IMR-90 (cell line): ENCODE results near the gene EPM2AIP1. TPM values are rescaled to one million over a fixed set of nuclear protein-coding genes. Genes with fewer than 3 reads are reported as not detected.

Experiments used
- ATAC-seq: fragments of 200-7000 bp; cut with Tn5 transposase; 2 replicates; pipeline ENCODE4 v1.9.1; 2020; ENCODE audit warnings: low read depth, mild to moderate bottlenecking, moderate library complexity
- BruUV-seq: library from RNA; stranded (reverse); fragments of 400-500 nt; replicated peaks from 2 replicates; lab custom pipeline; 2021; lab: Mats Ljungman, UMichigan
- CTCF ChIA-PET: fragments of 300-600 bp; formaldehyde crosslinking; extraction: SDS; loops from one replicate; lab custom pipeline; 2021; ENCODE audit warnings: antibody characterized with exemption; lab: Yijun Ruan, JAX
- POLR2A ChIA-PET: fragments of 300-600 bp; sonication (Branson Sonifier 250); formaldehyde crosslinking; loops from one replicate; lab custom pipeline; 2022; ENCODE audit warnings: antibody characterized with exemption; ENCODE audit not compliant: unreplicated experiment; lab: Charles Lee
- DNase-seq: peaks from one replicate; pipeline ENCODE4 v3.0.0; 2013
- H2AFZ ChIP-seq: replicated peaks from 2 replicates; pipeline ENCODE3; 2013; ENCODE audit warnings: low read length, mild to moderate bottlenecking; ENCODE audit not compliant: poor library complexity
- H2AK5ac ChIP-seq: 2 replicates; pipeline ENCODE4 v1.6.1; 2013; ENCODE audit warnings: low read depth, low read length, inconsistent platforms
- H2AK9ac ChIP-seq: replicated peaks from 2 replicates; pipeline ENCODE3; 2013; ENCODE audit warnings: mild to moderate bottlenecking, low read depth, low read length, moderate library complexity; ENCODE audit not compliant: poor library complexity
- H2BK120ac ChIP-seq: 2 replicates; pipeline ENCODE4 v1.6.1; 2013; ENCODE audit warnings: low read depth, low read length, inconsistent platforms
- H2BK15ac ChIP-seq: 3 replicates; pipeline ENCODE4 v1.6.1; 2013; ENCODE audit warnings: low read depth, low read length, inconsistent platforms
- H2BK20ac ChIP-seq: 2 replicates; pipeline ENCODE4 v1.6.1; 2013; ENCODE audit warnings: low read depth, mild to moderate bottlenecking, inconsistent platforms, low read length, moderate library complexity
- H2BK5ac ChIP-seq: 2 replicates; pipeline ENCODE4 v1.6.1; 2013; ENCODE audit warnings: mild to moderate bottlenecking, low read depth, low read length, inconsistent platforms; ENCODE audit not compliant: poor library complexity, severe bottlenecking
- H3K14ac ChIP-seq: replicated peaks from 2 replicates; pipeline ENCODE4 v1.6.1; 2013; ENCODE audit warnings: low read depth, low read length, inconsistent platforms
- H3K18ac ChIP-seq: 2 replicates; pipeline ENCODE4 v1.6.1; 2013; ENCODE audit warnings: low read depth, low read length, control low read depth
- H3K23ac ChIP-seq: 2 replicates; pipeline ENCODE4 v1.6.1; 2013; ENCODE audit warnings: low read depth, low read length, inconsistent platforms
- H3K27ac ChIP-seq: 2 replicates; pipeline ENCODE4 v1.5.1; 2013; ENCODE audit warnings: mild to moderate bottlenecking, control low read depth, low read length; ENCODE audit not compliant: insufficient read depth
- H3K27me3 ChIP-seq: 2 replicates; pipeline ENCODE4 v1.6.1; 2013; ENCODE audit warnings: low read length; ENCODE audit not compliant: control insufficient read depth, insufficient read depth
- H3K36me3 ChIP-seq: 2 replicates; pipeline ENCODE4 v1.6.1; 2013; ENCODE audit warnings: low read length, mixed read lengths; ENCODE audit not compliant: control insufficient read depth, insufficient read depth
- H3K4ac ChIP-seq: 2 replicates; pipeline ENCODE4 v1.6.1; 2013; ENCODE audit warnings: low read depth, low read length, inconsistent platforms
- H3K4me1 ChIP-seq: 2 replicates; pipeline ENCODE4 v1.6.1; 2013; ENCODE audit warnings: low read length, mixed read lengths; ENCODE audit not compliant: control insufficient read depth, insufficient read depth
- H3K4me2 ChIP-seq: 2 replicates; pipeline ENCODE4 v1.6.1; 2013; ENCODE audit warnings: low read depth, mild to moderate bottlenecking, control low read depth, low read length, moderate library complexity
- H3K4me3 ChIP-seq: 2 replicates; pipeline ENCODE4 v1.5.1; 2013; ENCODE audit warnings: low read depth, mild to moderate bottlenecking, control low read depth, low read length, moderate library complexity; ENCODE audit not compliant: insufficient read depth
- H3K56ac ChIP-seq: 2 replicates; pipeline ENCODE4 v1.6.1; 2013; ENCODE audit warnings: low read length, inconsistent platforms; ENCODE audit not compliant: insufficient read depth; ENCODE audit errors: extremely low read depth
- H3K79me1 ChIP-seq, 2 experiments: 2 replicates each; pipeline ENCODE4 v1.6.1; 2013; ENCODE audit warnings: low read length in 2 of 2, inconsistent platforms in 1 of 2, low read depth in 1 of 2
- H3K9ac ChIP-seq: 2 replicates; pipeline ENCODE4 v1.6.1; 2013; ENCODE audit warnings: low read depth, low read length, control low read depth
- H3K9me1 ChIP-seq: 2 replicates; pipeline ENCODE4 v1.6.1; 2013; ENCODE audit warnings: low read length, inconsistent platforms; ENCODE audit not compliant: insufficient read depth
- H3K9me3 ChIP-seq: 2 replicates; pipeline ENCODE4 v1.6.1; 2013; ENCODE audit warnings: low read length; ENCODE audit not compliant: control insufficient read depth, insufficient read depth
- H4K20me1 ChIP-seq: 2 replicates; pipeline ENCODE4 v1.6.1; 2013; ENCODE audit warnings: low read length, inconsistent platforms; ENCODE audit not compliant: insufficient read depth
- H4K5ac ChIP-seq: 2 replicates; pipeline ENCODE4 v1.6.1; 2013; ENCODE audit warnings: mild to moderate bottlenecking, low read depth, low read length, control low read depth
- H4K8ac ChIP-seq, 2 experiments: 2 replicates each; pipeline ENCODE4 v1.6.1; 2013; ENCODE audit warnings: low read depth in 2 of 2, low read length in 2 of 2, control low read depth in 1 of 2, inconsistent platforms in 1 of 2
- H4K91ac ChIP-seq: 2 replicates; pipeline ENCODE4 v1.6.1; 2013; ENCODE audit warnings: low read depth, low read length, inconsistent platforms; ENCODE audit not compliant: insufficient read depth
- CEBPB ChIP-seq: IDR thresholded peaks from 2 replicates; pipeline ENCODE4 v1.6.1; 2012; ENCODE audit warnings: low read depth, low read length, improper control_type of control experiment
- WGBS, 2 experiments: methylation state at CpG; one replicate each; pipeline versions ENCODE4 v1.1.5 to v1.1.7; 2013; ENCODE audit warnings: missing lambda C conversion rate in 2 of 2; ENCODE audit not compliant: insufficient read length in 1 of 2; ENCODE audit errors: extremely low coverage in 2 of 2; 5-methylcytosine and 5-hydroxymethylcytosine counted together
- dilution Hi-C: fragments of 300-500 bp; cut with HindIII; formaldehyde crosslinking; loops from one replicate; pipeline ENCODE4 v1.14.3; 2018; ENCODE audit warnings: low sequenced_read_pairs; ENCODE audit not compliant: unreplicated experiment
- in situ Hi-C: fragments of 300-500 bp; cut with MboI; formaldehyde crosslinking; loops from 3 replicates; pipeline ENCODE4 v1.14.3; 2019; ENCODE audit warnings: low sequenced_read_pairs, inconsistent platforms, mixed read lengths
- intact Hi-C: fragments of 100-400 bp; cut with micrococcal nuclease; formaldehyde crosslinking; loops from 2 replicates; pipeline ENCODE4 v1.10.0; 2022
- polyA plus RNA-seq, 3 experiments: library from polyadenylated mRNA; depleted of rRNA; stranded (reverse); fragments of >200 nt; gene quantifications; 2 replicates each; pipeline ENCODE4 v1.2.3, GENCODE V29; 2012; ENCODE audit warnings: low replicate concordance in 1 of 3
- total RNA-seq: library from RNA; depleted of rRNA; stranded (reverse); fragments of >200 nt; gene quantifications from 2 replicates; pipeline ENCODE4 v1.2.3, GENCODE V29; 2012

Gene EPM2AIP1
- total and polyA plus RNA-seq, 2 of the 4 experiments (the other 2 are of a cell fraction) = 6.4 to 13.4 TPM

- Histone ChIP-seq H4K5ac (no peak overlapping the region), H3K18ac (no peak overlapping the region), H3K4me2 (no peak overlapping the region), H3K4me3 (no peak overlapping the region), H3K27me3 (no peaks in the 10 kb centered on the region), H2BK5ac (no peak overlapping the region), H3K4ac (no peak overlapping the region), H3K14ac (no peak overlapping the region), H3K23ac (no peak overlapping the region), H2BK120ac (no peak overlapping the region), H3K79me1 (no peaks in the 10 kb centered on the region), H3K9me3 (no peaks in the 10 kb centered on the region), H2AK5ac (0 out of 2 replicates have a peak overlapping the region, but pooled peaks have one; percentile 52), H2BK20ac (no peak overlapping the region), H3K9ac (no peak overlapping the region), H3K56ac (no peak overlapping the region), H4K8ac (no peak overlapping the region), H4K20me1 (no peaks in the 10 kb centered on the region), H3K27ac (no peak overlapping the region), H3K9me1 (no peaks in the 10 kb centered on the region; the same call in 1 of the 2 replicates), H2AFZ (no peak overlapping the region), H2AK9ac (no peak overlapping the region), H4K91ac (no peak overlapping the region), H3K4me1 (peaks cover 6% of the 10 kb centered on the region; the same call in 1 of the 2 replicates), H3K36me3 (no peaks in the 10 kb centered on the region), H2BK15ac (no peak overlapping the region)
- DNase-seq = no peak
- dilution Hi-C loops = no loop called here
- intact Hi-C loops = no loop called here
- no peak for ATAC-seq
- POLR2A ChIA-PET = no interaction called here
- CTCF ChIA-PET = interaction anchor here (1.3 kb wide), 1 partner anchor 52 kb away, joined by 3 read pairs; no protein-coding TSS in a partner anchor
- whole genome bisulfite sequencing, 2 experiments = no CpG with 5 or more reads among the region's 3 CpGs
- in situ Hi-C loops = loop anchor here (5.0 kb wide), 1 partner anchor 229 kb away; no protein-coding TSS in a partner anchor
- no TSS peak for BruUV-seq
- TF ChIP-seq CEBPB = no peak
Observed at GRCh38 chr3:36956155-36956554, 36.8 kb downstream of the EPM2AIP1 start.
